Astrocyte of the spinal cord (primary cell): ENCODE measurements around the gene GPR132.
A peak's percentile ranks its signal among the peaks of the same experiment; 100 is the strongest.

Experiments used
- DNase-seq: peaks from one replicate; pipeline ENCODE4 v3.0.0; 2011; ENCODE audit warnings: low read depth, low spot score
- H3K4me3 ChIP-seq: 2 replicates; pipeline ENCODE4 v1.5.1; 2011; ENCODE audit warnings: low read depth, mild to moderate bottlenecking, low read length, moderate library complexity
- in situ Hi-C: cut with HindIII; loops from 2 replicates; pipeline ENCODE4 v1.10.0; 2017; ENCODE audit warnings: low sequenced_read_pairs
- TF ChIP-seq, protein P1 (sequence below): IDR thresholded peaks from 2 replicates; pipeline ENCODE4 v1.5.1; 2012; ENCODE audit warnings: low read depth, mild to moderate bottlenecking, low read length, inconsistent platforms

Gene GPR132

DNA sequence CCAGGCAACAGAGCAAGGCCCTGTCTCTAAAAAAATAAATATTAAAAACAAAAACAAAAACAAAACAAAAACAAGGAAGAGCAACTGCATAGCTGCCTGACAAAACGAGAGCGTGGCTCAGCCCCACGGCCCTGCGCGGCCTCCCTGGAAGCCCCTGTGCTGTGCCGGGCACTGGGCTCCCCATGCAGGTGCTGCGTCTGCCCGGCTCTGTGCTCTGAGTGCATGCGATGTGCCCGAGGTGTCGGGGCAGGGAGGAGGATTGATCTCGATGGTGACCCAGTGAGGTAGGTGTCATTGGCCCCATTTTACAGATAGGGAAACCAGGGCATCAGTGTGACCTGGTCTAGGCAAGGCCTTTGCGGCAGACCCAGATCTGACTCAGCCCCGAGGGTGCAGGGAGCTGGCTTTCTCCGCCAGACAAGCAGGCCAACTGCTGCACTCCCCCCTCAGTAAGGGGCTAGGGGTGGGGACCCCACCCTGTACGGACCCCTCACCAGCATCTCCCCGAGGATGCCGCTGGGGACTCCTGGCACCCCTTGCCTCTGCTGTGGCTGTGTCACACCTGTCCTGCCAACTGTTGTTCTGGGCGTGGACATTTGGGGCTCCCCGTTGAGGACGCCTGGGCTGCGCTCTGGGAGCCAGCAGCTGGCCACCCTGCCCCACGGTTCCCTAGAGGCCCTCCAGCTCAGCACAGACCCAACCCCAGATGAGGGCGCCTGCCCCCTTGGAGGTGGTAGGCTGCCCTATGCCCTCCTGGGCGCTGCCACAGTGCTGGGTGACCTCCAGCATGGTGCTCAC, 15.3 kb downstream of the GPR132 start:
- H3K4me3 ChIP-seq: no peak overlapping the region
- TF ChIP-seq, protein P1, sequence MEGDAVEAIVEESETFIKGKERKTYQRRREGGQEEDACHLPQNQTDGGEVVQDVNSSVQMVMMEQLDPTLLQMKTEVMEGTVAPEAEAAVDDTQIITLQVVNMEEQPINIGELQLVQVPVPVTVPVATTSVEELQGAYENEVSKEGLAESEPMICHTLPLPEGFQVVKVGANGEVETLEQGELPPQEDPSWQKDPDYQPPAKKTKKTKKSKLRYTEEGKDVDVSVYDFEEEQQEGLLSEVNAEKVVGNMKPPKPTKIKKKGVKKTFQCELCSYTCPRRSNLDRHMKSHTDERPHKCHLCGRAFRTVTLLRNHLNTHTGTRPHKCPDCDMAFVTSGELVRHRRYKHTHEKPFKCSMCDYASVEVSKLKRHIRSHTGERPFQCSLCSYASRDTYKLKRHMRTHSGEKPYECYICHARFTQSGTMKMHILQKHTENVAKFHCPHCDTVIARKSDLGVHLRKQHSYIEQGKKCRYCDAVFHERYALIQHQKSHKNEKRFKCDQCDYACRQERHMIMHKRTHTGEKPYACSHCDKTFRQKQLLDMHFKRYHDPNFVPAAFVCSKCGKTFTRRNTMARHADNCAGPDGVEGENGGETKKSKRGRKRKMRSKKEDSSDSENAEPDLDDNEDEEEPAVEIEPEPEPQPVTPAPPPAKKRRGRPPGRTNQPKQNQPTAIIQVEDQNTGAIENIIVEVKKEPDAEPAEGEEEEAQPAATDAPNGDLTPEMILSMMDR: no peak
- DNase-seq: no peak
- in situ Hi-C loops: no loop called here

DNA sequence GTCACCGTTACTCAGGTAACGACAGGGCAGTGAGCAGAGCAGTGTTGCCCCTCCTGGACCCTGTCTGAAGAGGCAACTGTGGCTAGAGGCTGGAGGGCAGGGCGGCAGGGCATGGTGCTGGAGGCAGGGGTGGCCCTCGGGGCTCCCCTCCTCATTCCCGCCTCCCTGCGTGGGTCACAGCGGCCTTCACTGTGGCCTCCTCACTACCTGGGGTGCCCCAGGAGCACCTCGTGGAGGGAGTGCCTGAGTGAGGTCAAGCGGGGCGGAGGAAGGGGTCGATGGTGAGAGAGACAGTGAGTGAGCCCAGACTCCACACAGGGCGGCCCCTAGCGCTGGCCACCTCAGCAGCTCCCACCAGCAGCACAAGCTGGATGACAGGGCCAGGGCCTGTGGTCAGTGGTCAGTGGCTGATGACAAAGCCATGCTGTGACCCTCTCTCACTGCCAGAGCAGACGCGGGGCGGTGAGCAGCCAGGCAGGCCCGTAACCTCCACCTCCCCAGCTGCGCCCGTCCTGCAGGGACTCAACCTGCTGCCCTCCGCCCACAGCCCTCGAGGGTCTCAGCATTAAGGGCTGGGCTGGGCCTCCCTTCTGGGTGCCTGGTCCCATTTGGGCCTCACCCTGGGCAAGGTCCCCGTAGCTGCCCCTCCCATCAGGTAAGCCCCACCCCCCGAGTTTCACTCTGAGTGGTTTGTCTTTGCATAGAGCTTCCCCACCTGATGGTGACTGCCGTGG, 17.8 kb downstream of the GPR132 start:
- in situ Hi-C loops: no loop called here
- TF ChIP-seq, protein P1: no peak
- no peak for DNase-seq
- H3K4me3 ChIP-seq: no peak overlapping the region

DNA sequence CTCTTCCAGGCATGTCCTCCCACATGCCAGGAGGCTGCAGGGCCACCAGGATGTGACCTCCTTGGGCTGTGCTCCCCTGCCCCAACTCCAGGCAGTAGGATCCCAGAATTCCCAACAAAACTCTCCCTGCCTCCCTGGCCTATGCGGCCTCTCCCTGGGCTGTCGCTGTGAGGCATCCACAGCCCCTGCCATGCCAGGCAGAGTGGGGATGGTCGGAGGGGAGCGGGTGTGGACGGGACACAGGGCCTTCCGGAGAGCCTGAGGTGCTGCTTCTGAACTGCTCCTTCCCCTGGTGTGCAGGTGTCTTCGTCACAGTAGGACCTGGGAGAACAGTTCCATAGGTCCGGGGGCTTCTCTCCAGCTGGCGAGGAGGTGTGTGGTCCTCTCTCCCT, 18.3 kb downstream of the GPR132 start:
- in situ Hi-C loops: no loop called here
- no peak for DNase-seq
- H3K4me3 ChIP-seq: no peak overlapping the region
- TF ChIP-seq, protein P1: no peak

DNA sequence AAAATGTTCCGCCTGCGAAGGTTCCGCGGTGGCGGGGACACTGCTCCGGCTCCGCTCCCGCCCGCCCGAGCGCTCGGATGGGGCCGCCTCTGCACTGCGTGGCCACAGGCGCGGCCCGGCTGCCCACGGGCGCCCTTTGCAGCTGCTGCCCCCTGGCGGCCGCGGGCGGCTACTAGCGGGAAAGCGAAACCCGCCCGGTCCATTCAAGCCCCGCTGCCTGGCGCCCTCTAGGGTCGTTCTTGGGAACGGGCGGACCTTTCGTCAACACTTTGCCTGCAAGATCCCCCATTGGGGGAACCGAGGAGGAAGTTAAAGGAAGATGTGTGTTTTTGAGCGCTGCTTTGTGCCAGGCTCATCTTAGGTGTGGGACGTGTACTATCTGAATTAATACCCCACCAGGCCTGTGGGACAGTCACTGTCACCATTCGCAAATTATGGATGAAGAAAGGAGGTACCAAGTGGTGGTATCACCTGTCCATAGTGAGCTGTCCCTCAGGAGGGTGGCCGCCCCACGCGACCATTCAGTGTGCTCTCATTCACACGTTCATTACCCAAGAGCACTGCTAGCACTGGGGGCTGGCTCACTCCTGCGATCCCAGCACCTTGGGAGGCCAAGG, 19.4 kb downstream of the GPR132 start:
- no peak overlapping the region for H3K4me3 ChIP-seq
- TF ChIP-seq, protein P1: peak; percentile 99
- DNase-seq: peak; percentile 78

DNA sequence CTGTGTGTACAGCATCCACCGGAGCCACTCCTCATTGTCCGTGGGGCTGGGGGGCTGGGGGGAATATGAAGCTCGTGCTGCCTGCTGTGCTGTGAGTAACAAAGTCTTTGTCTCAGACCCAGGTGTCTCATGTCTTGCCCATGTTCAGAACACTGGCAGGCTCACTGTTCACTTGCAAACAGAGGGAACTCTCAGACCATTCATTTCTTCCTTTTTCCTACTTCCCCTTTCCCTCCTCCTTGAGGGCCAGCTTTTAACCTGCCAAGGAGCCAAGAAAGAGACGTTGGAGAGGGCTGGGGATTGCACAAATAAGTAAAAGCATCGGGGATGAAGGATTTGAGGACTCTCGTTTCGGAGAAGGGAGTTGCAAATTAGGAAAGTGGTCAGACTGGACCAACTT, 21.6 kb downstream of the GPR132 start:
- DNase-seq: no peak
- TF ChIP-seq, protein P1: no peak
- in situ Hi-C loops: no loop called here
- H3K4me3 ChIP-seq: no peak overlapping the region

More for the DNA sequence above, 19.4 kb downstream of the GPR132 start:
- in situ Hi-C loops: no loop called here

DNA sequence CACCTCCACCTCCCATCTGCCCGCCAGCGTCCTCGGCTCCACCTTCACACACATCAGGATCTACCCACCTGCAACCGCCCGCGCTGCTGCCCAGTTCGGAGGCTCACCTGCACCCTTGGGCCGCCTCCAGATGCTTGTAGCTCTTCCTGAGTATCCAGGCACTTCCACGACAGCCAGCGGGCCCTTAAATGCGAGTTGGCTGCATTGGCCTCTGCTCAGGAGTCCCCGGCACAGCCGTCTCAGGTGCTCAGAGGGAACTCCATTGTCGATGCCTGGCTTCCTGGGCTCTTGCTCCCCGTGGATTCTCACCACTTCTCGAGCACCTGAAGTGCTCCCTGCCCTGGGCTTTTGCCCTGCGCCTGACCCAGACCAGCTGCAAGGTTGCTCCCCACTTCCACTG, 22.4 kb downstream of the GPR132 start:
- no peak overlapping the region for H3K4me3 ChIP-seq
- TF ChIP-seq, protein P1: no peak
- no peak for DNase-seq
- in situ Hi-C loops: no loop called here
